GM23338 (cell line): ENCODE data around the gene MYL6. TPM values are rescaled to one million over a fixed set of nuclear protein-coding genes. Genes with fewer than 3 reads are reported as not detected.

Source experiments
- ATAC-seq: fragments of 200-7000 bp; cut with Tn5 transposase; 3 replicates; pipeline ENCODE4 v1.9.1; 2020
- DNase-seq: peaks from one replicate; pipeline ENCODE4 v3.0.0-alpha.2; 2015; ENCODE audit warnings: low spot score
- H2AFZ ChIP-seq: fragments of 200-600 bp; sonication (generic); 2 replicates; pipeline ENCODE4 v1.8.0; 2016; ENCODE audit warnings: antibody characterized with exemption, mild to moderate bottlenecking, moderate library complexity
- H3F3A ChIP-seq: fragments of 200-600 bp; sonication (generic); replicated peaks from 2 replicates; pipeline ENCODE4 v1.8.0; 2017; ENCODE audit warnings: antibody characterized with exemption, mixed run types, low read depth
- H3K27ac ChIP-seq: fragments of 200-600 bp; sonication (generic); 2 replicates; pipeline ENCODE4 v1.6.1; 2016; ENCODE audit warnings: low read depth
- H3K27me3 ChIP-seq: fragments of 200-600 bp; sonication (generic); 2 replicates; pipeline ENCODE4 v1.8.0; 2016; ENCODE audit warnings: mild to moderate bottlenecking, mixed run types, moderate library complexity; ENCODE audit not compliant: insufficient read depth
- H3K36me3 ChIP-seq: fragments of 200-600 bp; sonication (generic); 2 replicates; pipeline ENCODE4 v1.8.0; 2016; ENCODE audit warnings: mild to moderate bottlenecking; ENCODE audit not compliant: insufficient read depth
- H3K4me1 ChIP-seq: fragments of 200-600 bp; sonication (generic); 2 replicates; pipeline ENCODE4 v1.8.0; 2016; ENCODE audit warnings: mild to moderate bottlenecking, moderate library complexity; ENCODE audit not compliant: insufficient read depth
- H3K4me2 ChIP-seq: fragments of 200-600 bp; sonication (generic); 2 replicates; pipeline ENCODE4 v1.7.1; 2017; ENCODE audit warnings: mixed run types
- H3K4me3 ChIP-seq: fragments of 200-600 bp; sonication (generic); 2 replicates; pipeline ENCODE4 v1.6.1; 2016; ENCODE audit warnings: mixed run types
- H3K79me2 ChIP-seq: fragments of 200-600 bp; sonication (generic); replicated peaks from 2 replicates; pipeline ENCODE4 v1.8.0; 2017; ENCODE audit warnings: mild to moderate bottlenecking; ENCODE audit not compliant: insufficient read depth
- H3K9me2 ChIP-seq: fragments of 200-600 bp; sonication (generic); 2 replicates; pipeline ENCODE4 v1.8.0; 2017; ENCODE audit not compliant: insufficient read depth
- H4K20me1 ChIP-seq: fragments of 200-600 bp; sonication (generic); replicated peaks from 2 replicates; pipeline ENCODE4 v1.8.0; 2017; ENCODE audit warnings: mild to moderate bottlenecking; ENCODE audit not compliant: insufficient read depth
- H3K27ac Mint-ChIP-seq: 2 replicates; pipeline ENCODE4 v1.8.0; 2020; ENCODE audit warnings: inconsistent platforms, mild to moderate bottlenecking, moderate library complexity, mixed read lengths
- H3K27me3 Mint-ChIP-seq: 3 replicates; pipeline ENCODE4 v1.8.0; 2022; ENCODE audit warnings: low read depth, mild to moderate bottlenecking, moderate library complexity, mixed read lengths, inconsistent platforms; ENCODE audit not compliant: insufficient read depth, poor library complexity
- H3K36me3 Mint-ChIP-seq: 3 replicates; pipeline ENCODE4 v1.8.0; 2021; ENCODE audit warnings: low read depth, mild to moderate bottlenecking, inconsistent platforms, moderate library complexity, mixed read lengths
- H3K4me1 Mint-ChIP-seq: 3 replicates; pipeline ENCODE4 v1.8.0; 2020; ENCODE audit warnings: mild to moderate bottlenecking, inconsistent platforms, mixed read lengths
- H3K4me3 Mint-ChIP-seq: 3 replicates; pipeline ENCODE4 v1.8.0; 2021; ENCODE audit warnings: moderate library complexity, mild to moderate bottlenecking, inconsistent platforms, mixed read lengths
- H3K9me3 Mint-ChIP-seq: 3 replicates; pipeline ENCODE4 v1.8.0; 2020; ENCODE audit warnings: moderate library complexity, mild to moderate bottlenecking, inconsistent platforms, mixed read lengths
- CREB1 ChIP-seq: fragments of 250-450 bp; sonication (Bioruptor Pico); IDR thresholded peaks from 2 replicates; pipeline ENCODE4 v1.5.0; 2020; ENCODE audit warnings: low read depth, mild to moderate bottlenecking, moderate library complexity
- CTCF ChIP-seq, 2 experiments: fragments of 200-600 bp in 1 of 2; sonication (generic) in 1 of 2; conservative IDR thresholded peaks; 2 replicates each; pipeline versions ENCODE4 v1.5.1 to v1.6.1; 2016 to 2017; ENCODE audit warnings: antibody characterized with exemption in 2 of 2, low read depth in 2 of 2, mild to moderate bottlenecking in 2 of 2, moderate library complexity in 1 of 2
- ETS1 ChIP-seq: IDR thresholded peaks from 2 replicates; pipeline ENCODE4 v1.6.1; 2016; ENCODE audit warnings: antibody characterized with exemption
- EZH2 ChIP-seq: fragments of 200-600 bp; sonication (generic); IDR thresholded peaks from one replicate; pipeline ENCODE4 v1.8.0; 2017; ENCODE audit warnings: antibody characterized with exemption, mild to moderate bottlenecking, low read depth; ENCODE audit not compliant: unreplicated experiment
- EZH2phosphoT487 ChIP-seq: fragments of 200-600 bp; sonication (generic); IDR thresholded peaks from one replicate; pipeline ENCODE4 v1.8.1; 2018; ENCODE audit warnings: antibody characterized with exemption; ENCODE audit not compliant: unreplicated experiment
- JUNB ChIP-seq: IDR thresholded peaks from one replicate; pipeline ENCODE4 v1.6.1; 2016; ENCODE audit warnings: antibody characterized with exemption; ENCODE audit not compliant: unreplicated experiment
- NANOG ChIP-seq: IDR thresholded peaks from 2 replicates; pipeline ENCODE4 v1.6.1; 2016; ENCODE audit warnings: antibody characterized with exemption, borderline replicate concordance
- POLR2AphosphoS5 ChIP-seq: IDR thresholded peaks from 2 replicates; pipeline ENCODE4 v1.6.1; 2016; ENCODE audit warnings: antibody characterized with exemption, low read depth
- REST ChIP-seq: IDR thresholded peaks from one replicate; pipeline ENCODE4 v1.6.1; 2018; ENCODE audit warnings: antibody characterized with exemption; ENCODE audit not compliant: unreplicated experiment
- STAT1 ChIP-seq: IDR thresholded peaks from one replicate; pipeline ENCODE4 v1.6.1; 2016; ENCODE audit warnings: antibody characterized with exemption; ENCODE audit not compliant: unreplicated experiment
- ZNF114 ChIP-seq: fragments of 250-450 bp; sonication (Bioruptor Pico); IDR thresholded peaks from 2 replicates; pipeline ENCODE4 v1.5.0; 2020; ENCODE audit warnings: mild to moderate bottlenecking, moderate library complexity
- ZNF331 ChIP-seq: fragments of 250-450 bp; sonication (Bioruptor Pico); IDR thresholded peaks from 2 replicates; pipeline ENCODE4 v1.5.0; 2020; ENCODE audit warnings: low read depth, mild to moderate bottlenecking, moderate library complexity
- ZNF462 ChIP-seq: fragments of 250-450 bp; sonication (Bioruptor Pico); IDR thresholded peaks from 2 replicates; pipeline ENCODE4 v1.5.0; 2020; ENCODE audit warnings: mild to moderate bottlenecking, moderate library complexity
- polyA plus RNA-seq: library from polyadenylated mRNA; unstranded; fragments of >200 nt; fragmentation: Nextera tagmentation; extraction: Ambion mirVana; gene quantifications from 2 replicates; pipeline ENCODE4 v1.2.1, GENCODE V29; 2016
- total RNA-seq: library from RNA; depleted of rRNA; stranded (reverse); fragments of >200 nt; shearing (Covaris generic); gene quantifications from 2 replicates; pipeline ENCODE4 v1.2.3, GENCODE V29; 2014

Gene MYL6
- total and polyA plus RNA-seq, 2 experiments from 2014 or later = 1,092 to 1,545 TPM

- no peak for TF ChIP-seq ETS1
- TF ChIP-seq ZNF114 (CRISPR knock-in tag) = no peak
- TF ChIP-seq ZNF462 (CRISPR knock-in tag) = no peak
- no peak for TF ChIP-seq STAT1
- TF ChIP-seq EZH2 = no peak
- no peak for TF ChIP-seq JUNB
- TF ChIP-seq CTCF (conservative IDR thresholded peaks at IDR 0.05; ENCODE audit: low read depth in 2 of 2) = no peak
- TF ChIP-seq NANOG = no peak
- no peak for TF ChIP-seq POLR2AphosphoS5
- no peak for TF ChIP-seq EZH2phosphoT487
- no peak for TF ChIP-seq ZNF331 (CRISPR knock-in tag)
- TF ChIP-seq REST = no peak
- TF ChIP-seq CREB1 (CRISPR knock-in tag) = no peak
- H3K4me3 ChIP-seq = peak overlapping the region; percentile 89
- H3K4me1 Mint-ChIP-seq = peaks cover 30% of the 10 kb centered on the region
- peak overlapping the region; percentile 89 for H3K4me2 ChIP-seq
- H3K27me3 Mint-ChIP-seq = peaks cover 3% of the 10 kb centered on the region
- peak overlapping the region; percentile 98 for H3K4me3 Mint-ChIP-seq
- no peak overlapping the region; the same call in 1 of the 2 replicates for H2AFZ ChIP-seq
- peaks cover 39% of the 10 kb centered on the region for H3K36me3 Mint-ChIP-seq
- H3K9me2 ChIP-seq = no peaks in the 10 kb centered on the region
- no peaks in the 10 kb centered on the region for H3K9me3 Mint-ChIP-seq
- DNase-seq = no peak
- peaks cover 13% of the 10 kb centered on the region; the same call in 1 of the 2 replicates for H4K20me1 ChIP-seq
- peaks cover 17% of the 10 kb centered on the region for H3K4me1 ChIP-seq
- H3K27me3 ChIP-seq = no peaks in the 10 kb centered on the region
- peaks cover 21% of the 10 kb centered on the region for H3K79me2 ChIP-seq
- peak overlapping the region; percentile 98 for H3K27ac Mint-ChIP-seq
- no peak overlapping the region for H3K27ac ChIP-seq
- ATAC-seq = peak; percentile 2
- peaks cover 20% of the 10 kb centered on the region for H3K36me3 ChIP-seq
- peaks cover 4% of the 10 kb centered on the region; the same call in 1 of the 2 replicates for H3F3A ChIP-seq
These were observed 29.4 kb upstream of the MYL6 start for GRCh38 chr12:56128670-56129205.
